ENCODE measurements around the gene LRRIQ4.

DNA sequence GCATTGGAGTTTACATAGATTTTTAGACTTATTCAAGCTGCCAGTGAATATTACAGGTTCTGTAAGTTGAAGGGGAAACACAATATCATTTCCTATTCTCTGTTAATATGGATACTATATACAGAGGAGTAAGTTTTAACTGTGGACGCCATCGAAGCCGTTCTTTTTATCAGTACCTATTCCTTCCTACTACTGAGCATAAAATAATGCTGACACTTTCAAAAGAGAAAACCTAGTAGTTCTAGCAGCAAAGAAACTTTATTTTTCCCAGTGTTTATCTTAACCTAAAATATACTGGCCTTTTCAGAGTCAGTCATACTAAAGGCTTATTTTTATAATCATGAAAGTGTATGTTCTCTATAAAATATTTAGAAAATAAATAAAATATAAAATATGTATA is 42.8 kb downstream of the LRRIQ4 start:
- TF ChIP-seq POLR2A (IDR thresholded peaks at IDR 0.05): no peak
- no peak for TF ChIP-seq CTCF (IDR thresholded peaks at IDR 0.05)
